Measurements from ENCODE around the gene CDC42SE2.
"Not testable (repeated sequence)": the region's sequence is repeated elsewhere in the genome, so short reads cannot be mapped to it uniquely, and the experiment has no call there.

Gene CDC42SE2

DNA sequence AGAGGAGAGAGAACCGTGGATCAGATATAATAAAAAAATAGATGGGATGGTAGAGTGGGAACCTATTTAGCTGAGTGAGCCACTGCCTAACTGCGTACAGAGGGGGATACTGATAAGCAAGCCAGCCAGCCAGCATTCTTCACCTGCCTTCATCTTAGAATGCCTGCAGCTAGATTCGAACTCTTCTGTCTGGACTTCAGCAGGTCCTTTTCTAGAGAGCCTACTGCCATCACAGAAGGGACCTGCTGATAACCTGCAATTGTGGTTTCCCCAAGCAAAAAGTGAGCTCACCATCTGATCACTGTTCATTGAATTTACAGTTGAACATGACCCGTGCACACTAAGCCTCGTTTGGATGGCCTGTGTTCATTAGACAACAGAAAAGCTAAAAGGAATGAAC, 109.4 kb downstream of the CDC42SE2 start:
- no peak for DNase-seq

DNA sequence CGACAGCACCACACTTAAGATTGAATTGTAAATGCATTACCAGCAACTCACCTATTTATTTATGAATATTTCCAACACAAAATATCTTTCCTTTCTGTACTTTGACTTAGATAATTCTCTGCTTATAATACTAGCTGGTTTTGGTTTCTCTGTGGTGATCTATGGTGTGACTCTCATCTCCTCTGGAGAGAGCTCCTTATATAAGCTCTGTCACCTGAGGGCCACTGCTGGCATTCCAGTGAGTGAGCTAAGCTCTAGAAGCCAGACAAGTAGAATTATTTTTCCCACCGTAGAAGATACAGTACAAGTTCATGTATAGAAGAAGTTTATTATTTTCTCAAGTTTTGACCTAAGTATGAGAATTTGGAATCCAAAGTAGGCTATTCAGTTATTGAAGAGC, 111.5 kb downstream of the CDC42SE2 start:
- DNase-seq: no peak

DNA sequence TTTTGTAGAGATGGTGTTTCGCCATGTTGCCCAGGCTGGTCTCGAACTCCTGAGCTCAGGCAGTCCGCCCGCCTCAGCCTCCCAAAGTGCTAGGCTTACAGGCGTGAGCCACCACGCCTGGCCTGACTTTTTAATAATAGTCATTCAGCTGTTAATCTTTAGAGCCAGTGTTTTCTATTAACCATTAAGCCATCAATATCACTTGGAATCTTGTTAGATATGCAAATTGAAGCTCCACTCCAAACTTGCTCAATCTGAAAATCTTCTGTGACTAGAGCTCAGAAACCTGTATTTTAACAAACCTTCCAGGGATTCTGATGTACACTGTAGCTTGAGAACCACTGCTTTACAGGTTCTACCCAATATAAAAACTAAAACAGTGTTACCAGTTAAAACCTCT, 113.5 kb downstream of the CDC42SE2 start:
- DNase-seq: no peak

DNA sequence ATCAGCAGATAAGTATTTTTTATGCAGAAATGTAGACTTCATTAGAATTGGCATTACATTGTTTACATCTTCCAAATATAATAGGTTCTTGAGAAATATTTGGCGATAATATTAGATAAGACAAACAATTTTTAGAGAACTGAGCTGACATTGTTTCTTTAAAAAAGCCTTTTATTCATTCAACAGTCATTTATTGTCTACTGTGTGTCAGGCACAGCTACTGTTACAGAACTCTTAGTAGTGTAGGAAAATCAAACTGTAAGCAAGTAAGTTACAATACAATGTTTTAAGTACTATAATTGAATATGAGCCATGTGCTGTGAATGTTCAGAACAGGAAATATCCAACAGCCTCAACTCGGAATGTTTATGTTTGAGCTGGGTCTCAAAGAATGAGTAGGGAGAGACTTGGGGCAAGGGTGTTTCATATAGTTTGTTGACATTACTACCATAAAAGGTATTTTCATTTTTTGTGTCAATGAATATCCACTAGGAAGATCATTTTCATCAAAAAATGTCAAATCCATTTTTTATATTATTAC, 114.0 kb downstream of the CDC42SE2 start:
- no peak for DNase-seq

DNA sequence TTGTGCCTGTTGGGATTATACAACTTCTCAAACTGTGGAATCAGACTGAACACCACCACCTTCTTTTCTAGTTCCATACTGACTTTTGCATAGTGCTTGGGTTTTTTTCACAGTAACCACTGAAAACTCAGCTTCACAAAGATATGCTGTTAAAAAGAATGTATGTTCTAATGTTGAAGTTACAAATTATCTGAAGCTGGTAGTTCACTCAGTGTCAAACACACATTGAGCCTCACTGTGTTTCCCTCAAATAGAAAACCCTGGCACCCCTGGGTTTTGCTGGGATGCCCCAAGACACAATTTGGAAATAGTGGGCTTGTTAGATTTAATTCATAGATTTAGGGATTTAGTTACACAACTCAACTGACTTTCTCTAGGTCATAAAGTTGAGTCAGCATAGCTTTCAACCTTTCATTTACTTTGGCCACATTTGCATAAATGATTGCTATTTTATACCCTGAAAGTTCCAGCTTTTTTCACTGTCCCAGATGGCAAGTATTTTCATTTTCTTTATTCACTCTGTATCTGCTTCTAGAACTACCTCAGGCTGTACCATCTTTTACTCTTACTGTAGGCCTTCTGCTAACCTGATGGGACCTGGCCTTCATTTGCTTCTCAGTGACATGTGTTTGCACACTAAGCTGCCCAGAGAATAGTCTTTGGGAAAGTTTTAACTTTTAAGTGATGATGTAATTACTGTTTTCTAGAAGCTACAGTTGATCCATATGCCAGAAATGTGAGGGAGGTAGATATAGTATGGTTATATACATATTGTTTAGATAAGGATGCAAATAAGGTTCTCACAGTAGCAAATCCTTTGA, 115.1 kb downstream of the CDC42SE2 start:
- DNase-seq: no peak

DNA sequence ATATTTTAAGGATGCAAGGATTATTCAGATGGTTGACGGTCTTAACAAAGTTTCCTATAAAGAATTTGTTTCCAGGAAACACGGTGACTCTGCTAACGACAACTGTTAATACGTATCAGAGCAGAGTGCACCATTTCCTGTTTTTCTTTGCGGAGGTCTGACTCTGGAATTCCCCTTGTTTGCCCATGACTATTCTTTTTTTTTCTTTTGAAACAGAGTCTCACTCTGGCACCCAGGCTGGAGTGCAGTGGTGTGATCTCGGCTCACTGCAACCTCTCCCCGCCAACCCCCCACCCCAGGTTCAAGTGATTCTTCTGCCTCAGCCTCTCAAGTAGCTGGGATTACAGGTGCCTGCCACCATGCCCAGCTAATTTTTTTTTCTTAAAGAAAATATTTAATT, 115.9 kb downstream of the CDC42SE2 start:
- DNase-seq: no peak

DNA sequence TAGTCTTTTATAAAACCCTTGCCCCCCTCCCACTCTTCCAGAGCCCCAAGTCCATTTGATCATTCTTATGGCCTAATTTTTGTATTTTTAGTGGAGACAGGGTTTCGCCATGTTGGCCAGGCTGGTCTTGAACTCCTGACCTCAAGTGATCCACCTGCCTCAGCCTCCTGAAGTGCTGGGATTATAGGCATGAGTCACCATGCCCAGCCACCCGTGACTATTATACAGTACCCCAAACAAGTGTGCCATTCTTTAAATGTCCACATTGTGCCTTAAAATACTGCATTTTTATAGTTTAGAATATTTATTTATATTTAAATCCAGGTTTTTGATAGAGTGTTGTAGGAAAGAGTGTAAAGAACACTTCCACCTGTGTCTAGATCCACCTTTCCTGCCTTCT, 116.4 kb downstream of the CDC42SE2 start:
- not testable (repeated sequence) for DNase-seq

DNA sequence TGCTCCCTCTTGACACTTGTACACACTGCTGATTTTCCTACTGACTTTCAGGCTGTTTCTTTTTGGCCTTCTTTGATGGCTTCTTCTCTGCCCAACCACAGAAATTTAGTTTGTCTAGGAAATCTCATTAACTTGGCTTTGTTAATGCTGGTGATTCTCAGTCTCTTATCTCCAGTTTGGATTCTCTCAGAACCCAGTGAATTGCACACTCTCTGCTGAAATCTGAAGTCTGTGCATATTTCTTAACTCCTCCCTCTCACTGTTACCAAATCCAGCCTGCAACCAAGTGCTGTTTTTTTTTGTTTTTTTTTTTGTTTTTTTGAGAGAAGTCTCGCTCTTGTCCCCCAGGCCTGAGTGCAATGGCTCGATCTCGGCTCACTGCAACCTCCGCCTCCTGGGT, 117.2 kb downstream of the CDC42SE2 start:
- no peak for DNase-seq

DNA sequence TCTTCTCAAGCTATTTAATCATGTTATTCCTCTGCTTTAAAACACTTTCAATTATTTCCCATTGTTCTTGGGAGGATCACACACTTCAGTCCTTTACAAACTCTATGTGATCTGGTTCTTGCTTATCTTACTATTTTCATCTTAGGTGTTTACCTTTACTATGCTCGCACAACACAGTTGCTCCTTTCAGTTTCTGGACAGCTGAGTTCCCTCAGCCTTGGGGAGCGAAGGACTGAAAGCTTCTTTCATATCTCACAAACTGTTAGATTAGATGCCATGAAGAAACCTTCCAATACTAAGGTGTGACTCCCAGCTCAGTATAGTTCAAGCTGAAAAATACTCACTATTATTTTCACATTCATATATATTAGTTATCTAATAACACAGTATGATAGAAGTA, 117.9 kb downstream of the CDC42SE2 start:
- no peak for DNase-seq

DNA sequence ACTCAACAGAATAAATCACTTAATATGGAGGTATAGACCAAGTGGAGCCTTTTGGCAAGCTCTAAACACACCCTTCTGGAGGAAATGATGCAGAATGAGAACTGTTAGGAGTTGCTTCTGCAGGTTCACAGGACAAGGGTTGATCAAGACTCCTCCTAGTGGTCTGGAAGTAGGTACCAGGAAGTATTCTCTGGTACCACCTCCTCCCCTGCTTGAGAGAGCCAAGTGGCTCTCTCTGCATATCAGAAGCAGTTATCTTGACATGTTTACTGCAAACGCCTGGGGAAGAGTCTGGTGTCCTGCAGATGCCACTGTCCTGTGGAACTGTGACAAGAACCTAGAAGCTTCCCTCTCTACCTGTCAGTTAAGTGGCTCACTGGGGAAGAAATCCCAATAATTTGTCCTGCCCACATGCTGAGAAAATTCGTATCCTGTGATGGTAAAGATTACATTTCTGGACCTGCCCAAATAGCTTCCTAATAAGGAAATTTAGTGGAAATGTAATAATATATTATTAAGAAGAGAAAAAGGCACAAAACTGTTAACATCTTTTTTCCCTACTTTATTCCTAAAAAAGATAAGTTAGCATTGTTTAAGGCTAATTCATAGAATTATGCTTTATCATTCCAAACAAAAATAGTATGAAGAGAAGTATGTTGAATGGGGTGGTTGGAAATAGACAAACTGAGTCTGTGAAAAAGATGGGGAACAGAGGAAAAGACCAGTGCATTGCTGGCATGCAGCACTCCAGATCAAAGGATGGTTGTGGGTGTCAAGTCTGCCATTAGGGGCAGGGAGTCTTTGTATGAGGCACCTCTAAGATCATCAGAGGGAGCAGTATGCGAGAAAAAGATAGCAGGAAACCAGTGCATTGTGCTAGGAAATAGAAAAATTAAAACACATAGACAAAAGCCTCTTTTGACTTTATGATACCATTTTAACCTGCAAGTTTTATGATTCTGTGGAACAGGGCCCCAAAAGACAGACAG, 118.8 kb downstream of the CDC42SE2 start:
- DNase-seq: peak in 1 of 2 experiments; percentile 14

DNA sequence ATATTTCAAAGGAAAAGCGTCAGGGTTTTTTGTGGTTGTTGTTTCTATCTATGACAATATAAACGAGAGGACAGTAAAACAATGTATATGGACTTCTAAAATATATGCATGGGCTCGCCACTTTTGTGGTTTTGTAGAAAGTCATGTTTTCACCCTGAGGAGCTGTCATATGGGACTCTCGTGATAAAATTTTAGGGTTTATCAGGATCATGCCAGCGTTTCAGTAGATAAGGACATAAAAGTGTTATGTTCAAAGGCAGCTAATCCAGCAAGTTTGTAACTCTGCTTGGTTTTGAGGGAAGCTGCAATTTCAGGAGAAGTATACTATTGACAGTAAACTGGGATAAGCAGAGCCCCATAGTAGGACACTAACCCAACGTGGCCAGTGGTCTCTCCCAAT, 120.3 kb downstream of the CDC42SE2 start:
- no peak for DNase-seq

DNA sequence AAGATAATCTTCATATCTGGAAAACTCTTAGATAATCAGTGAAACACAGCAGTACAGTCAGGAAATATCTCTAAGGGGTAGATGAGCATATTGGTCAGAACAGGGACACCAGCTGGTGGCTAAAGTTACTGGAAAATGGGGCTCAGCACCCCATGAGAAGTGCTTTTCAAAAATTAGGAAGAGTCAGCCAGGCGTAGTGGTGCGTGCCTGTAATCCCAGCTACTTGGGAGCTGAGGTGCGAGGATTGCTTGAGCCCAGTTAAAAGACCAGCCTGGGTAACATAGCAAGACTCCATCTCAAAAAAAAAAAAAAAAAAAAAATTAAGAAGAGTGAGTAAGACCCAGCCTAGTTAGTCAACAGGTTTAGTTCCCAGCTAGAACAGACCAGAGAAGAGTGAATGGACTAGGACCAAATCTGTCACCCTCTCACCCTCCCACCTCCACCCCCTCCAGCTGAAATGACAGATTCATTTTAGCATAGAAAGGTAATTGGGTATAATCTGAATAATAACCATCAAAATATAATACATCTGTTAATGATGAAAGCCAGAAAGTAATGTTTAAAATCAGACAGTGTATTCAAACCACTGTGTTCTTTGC, 120.9 kb downstream of the CDC42SE2 start:
- no peak for DNase-seq

DNA sequence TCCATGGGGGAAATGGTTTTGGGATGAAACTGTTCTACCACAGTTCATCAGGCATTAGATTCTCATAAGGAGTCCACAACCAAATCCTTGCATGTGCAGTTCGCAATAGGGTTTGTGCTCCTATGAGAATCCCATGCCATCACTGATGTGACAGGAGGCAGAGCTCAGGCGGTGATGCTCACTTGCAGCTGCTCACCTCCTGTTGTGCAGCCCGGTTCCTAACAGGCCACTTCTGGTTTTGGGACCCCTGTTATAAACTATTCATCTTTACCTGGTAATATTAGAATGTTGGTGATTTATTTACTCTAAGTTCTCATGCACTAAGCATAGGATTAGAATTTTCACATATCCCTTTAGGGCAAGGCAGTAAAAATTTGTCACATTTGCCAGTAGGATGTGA, 122.3 kb downstream of the CDC42SE2 start:
- no peak for DNase-seq

DNA sequence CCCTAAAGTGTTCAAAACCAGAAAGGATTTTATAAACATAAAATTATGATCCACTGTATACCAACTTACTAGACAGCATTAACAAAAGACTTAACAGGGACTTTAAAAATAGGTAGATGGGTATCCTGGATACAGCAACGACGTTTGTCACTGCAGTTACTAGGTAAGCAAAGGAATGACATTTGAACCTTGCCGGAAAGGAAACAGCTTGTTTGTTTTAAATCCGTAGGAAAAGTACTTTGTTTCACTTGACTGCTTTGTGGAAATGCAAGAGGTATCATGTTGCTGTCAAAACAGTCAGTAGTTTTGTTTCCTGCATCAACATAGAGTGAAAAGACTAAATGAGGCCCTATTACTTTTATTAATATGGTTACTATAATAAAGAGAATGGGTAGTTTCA, 122.9 kb downstream of the CDC42SE2 start:
- DNase-seq: peak; percentile 9 to 50

DNA sequence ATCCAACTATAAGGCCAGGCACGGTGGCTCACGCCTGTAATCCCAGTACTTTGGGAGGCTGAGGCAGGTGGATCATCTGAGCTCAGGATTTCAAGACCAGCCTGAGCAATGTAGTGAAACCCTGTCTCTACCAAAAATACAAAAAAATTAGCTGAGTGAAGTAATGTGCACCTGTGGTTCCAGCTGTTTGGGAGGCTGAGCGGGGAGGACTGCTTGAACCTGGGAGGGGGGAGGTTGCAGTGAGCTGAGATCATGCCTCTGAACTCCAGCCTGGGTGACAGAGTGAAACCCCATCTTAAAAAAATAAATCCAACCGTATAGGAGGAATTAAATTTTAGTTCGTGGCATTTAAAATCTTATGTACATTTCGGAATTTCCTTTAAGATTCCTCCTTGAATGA, 123.4 kb downstream of the CDC42SE2 start:
- no peak for DNase-seq

DNA sequence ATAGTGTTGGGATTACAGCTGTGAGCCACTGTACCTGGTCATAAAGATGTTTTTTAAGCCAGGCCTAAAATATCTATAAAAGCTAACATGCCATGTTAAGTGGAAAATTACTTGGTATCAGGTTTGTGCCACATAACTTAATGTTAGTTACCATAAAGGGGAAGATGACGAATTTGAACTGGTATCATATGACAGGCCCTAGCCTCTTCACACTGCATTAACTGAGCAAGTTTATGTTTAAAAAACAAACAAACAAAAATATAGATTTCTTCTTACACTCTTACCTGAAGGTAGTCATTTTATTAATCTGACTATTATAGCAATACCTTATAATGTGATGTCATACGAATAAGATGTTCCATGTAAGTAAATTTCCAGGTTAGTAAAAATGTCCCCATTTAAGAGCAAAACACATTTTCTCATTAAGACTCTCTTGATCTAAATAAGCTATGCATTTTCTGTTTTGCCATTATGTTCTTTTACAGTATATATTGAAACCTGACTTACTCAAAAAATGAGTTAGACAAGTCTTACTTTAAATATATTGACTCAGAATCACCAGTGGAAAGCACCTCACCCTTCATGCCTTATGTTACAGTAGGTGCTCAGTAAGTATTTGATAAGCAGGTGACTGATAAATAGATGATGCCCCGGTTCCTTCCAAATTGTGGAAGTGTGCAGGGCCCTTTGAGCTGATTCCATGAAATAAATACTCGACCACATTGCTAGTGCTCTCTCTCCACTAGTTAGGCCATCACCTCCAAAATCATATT, 125.4 kb downstream of the CDC42SE2 start:
- no peak for DNase-seq

DNA sequence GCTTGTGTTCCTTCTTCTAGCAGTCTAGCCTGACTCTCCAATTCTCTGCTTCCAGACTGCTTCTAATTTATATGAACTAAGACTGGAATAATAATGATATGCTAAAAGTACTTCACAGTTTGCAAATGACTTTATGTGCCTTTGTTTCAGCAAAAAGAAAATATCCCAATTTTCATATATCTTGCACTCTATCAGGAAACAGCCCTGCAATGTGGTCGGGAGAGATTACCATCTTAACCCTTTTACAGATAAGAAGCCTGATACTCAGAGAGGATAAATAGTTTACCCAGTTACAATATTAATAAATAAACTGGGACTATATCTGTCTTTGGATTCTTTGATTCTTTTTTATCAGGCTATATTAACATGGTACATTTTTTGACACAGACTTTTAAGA, 126.0 kb downstream of the CDC42SE2 start:
- no peak for DNase-seq

DNA sequence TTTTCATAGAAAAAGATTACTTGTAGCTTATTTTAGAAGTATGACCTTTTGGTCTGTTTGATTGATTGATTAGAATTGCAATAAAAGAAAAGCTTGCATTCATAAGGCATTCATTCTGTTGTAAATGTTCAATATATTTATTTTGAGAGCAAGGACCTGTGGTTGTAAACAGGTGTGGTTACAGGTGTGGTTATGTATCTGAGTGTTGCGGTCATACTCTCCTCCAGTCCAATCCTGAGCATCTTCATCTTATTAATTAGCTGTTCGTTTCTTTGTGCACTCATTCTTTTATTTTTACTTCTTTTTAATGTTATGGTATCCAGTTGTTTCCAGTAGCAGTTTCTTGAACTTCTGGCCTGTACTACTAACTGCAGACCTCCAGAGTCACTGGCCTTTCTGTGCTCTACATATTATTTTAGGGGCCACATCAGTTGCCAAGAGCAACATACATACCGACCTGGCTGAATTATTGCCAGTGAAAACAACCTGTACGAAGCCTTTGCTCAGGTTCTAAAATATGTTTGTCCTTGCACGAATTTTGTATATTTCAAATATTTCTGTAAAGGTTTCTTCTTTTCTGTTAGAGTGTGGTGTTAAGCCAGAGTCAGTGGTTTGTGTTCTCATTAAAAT, 128.7 kb downstream of the CDC42SE2 start:
- DNase-seq: no peak

DNA sequence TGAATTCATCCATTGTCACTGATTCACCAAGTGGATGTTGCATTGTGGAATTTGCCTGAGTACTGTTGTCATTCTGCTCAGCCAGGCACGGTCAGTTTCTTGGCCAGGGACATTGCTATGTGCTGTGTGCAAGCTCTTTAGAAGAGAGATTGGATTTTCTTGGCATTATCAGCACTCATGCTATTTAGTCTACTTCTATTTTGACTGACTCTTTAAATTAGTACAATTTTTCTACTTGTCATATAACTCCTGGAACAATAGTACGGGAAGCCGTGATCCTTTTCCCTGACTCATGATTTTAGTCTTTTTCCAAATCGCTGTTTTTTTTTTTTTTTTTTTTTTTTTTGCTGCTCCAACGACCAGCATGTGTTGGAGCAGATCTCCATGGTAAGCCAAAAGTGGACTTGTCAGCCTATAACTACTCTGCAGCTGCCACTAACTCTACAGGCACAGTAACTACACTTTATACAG, 129.7 kb downstream of the CDC42SE2 start:
- no peak for DNase-seq

DNA sequence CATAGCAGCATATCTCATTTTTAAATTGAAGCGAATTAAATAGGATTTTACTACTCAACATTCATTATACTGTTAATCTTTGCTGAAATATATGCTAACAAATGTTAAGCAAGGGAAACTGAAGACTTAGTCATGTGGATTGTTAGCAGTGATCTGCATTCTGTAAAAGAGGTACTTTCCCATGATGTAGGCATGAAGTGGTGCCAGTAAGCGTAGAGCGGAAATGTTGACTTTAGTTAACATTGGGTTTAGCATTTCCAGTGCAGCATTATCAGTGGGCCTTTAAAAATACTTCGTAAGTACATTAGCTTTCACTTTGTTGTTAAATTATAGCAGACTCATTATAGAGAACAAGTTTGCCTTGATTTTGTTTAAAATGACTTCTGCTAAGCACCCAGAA, 130.3 kb downstream of the CDC42SE2 start:
- no peak for DNase-seq

DNA sequence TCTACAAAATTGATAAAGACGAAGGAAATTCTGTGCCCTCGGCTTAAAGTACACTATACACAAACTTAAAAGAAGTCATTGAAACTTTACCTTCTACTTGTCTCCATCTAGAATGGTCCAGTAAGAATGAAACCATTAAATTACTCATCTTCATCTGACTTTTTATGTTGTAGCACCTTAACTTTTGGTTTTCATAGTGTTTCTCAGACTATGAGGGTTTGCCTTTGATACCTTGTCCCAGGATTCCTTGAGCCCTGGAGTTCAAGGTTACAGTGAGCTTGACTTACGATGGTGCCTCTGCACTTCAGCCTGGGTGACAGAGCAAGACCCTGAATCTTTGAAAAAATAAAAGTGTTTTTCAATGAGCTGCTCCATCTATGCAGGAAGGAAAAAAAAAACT, 132.2 kb downstream of the CDC42SE2 start:
- no peak for DNase-seq
